H9 (cell line): ENCODE measurements around the gene HTR3D. TPM values are rescaled to one million over a fixed set of nuclear protein-coding genes. Genes with fewer than 3 reads are reported as not detected.

ENCODE experiments used
- DNase-seq: peaks from one replicate; pipeline ENCODE4 v3.0.0-alpha.2; 2017
- H2AFZ ChIP-seq: one replicate; pipeline ENCODE4 v1.6.1; 2013; ENCODE audit warnings: mild to moderate bottlenecking, low read length, control low read depth, moderate library complexity
- H2AK5ac ChIP-seq: 2 replicates; pipeline ENCODE4 v1.6.1; 2013; ENCODE audit warnings: low read length, control low read depth, mixed read lengths; ENCODE audit not compliant: insufficient read length
- H2BK120ac ChIP-seq: one replicate; pipeline ENCODE4 v1.6.1; 2013; ENCODE audit warnings: low read depth, mild to moderate bottlenecking, low read length, control low read depth, inconsistent platforms; ENCODE audit not compliant: poor library complexity, severe bottlenecking
- H2BK12ac ChIP-seq: 2 replicates; pipeline ENCODE4 v1.6.1; 2013; ENCODE audit warnings: low read length, control low read depth, mixed read lengths, low read depth; ENCODE audit not compliant: insufficient read length
- H2BK15ac ChIP-seq: 2 replicates; pipeline ENCODE4 v1.6.1; 2013; ENCODE audit warnings: low read depth, low read length, control low read depth
- H2BK20ac ChIP-seq: one replicate; pipeline ENCODE4 v1.6.1; 2013; ENCODE audit warnings: low read depth, mild to moderate bottlenecking, low read length, control low read depth, inconsistent platforms; ENCODE audit not compliant: poor library complexity, severe bottlenecking
- H2BK5ac ChIP-seq: 2 replicates; pipeline ENCODE4 v1.6.1; 2013; ENCODE audit warnings: low read length, control low read depth, mixed read lengths; ENCODE audit not compliant: insufficient read length
- H3K14ac ChIP-seq: 2 replicates; pipeline ENCODE4 v1.6.1; 2013; ENCODE audit warnings: low read length, control low read depth; ENCODE audit not compliant: insufficient read depth
- H3K18ac ChIP-seq: 2 replicates; pipeline ENCODE4 v1.6.1; 2013; ENCODE audit warnings: low read depth, mild to moderate bottlenecking, mixed read lengths, low read length, control low read depth; ENCODE audit not compliant: insufficient read length
- H3K23ac ChIP-seq: 2 replicates; pipeline ENCODE4 v1.6.1; 2013; ENCODE audit warnings: low read length, control low read depth, mixed read lengths, low read depth; ENCODE audit not compliant: insufficient read length
- H3K23me2 ChIP-seq: 2 replicates; pipeline ENCODE4 v1.6.1; 2013; ENCODE audit warnings: low read depth, mild to moderate bottlenecking, mixed read lengths, low read length, control low read depth; ENCODE audit not compliant: insufficient read length, poor library complexity, severe bottlenecking
- H3K27ac ChIP-seq: 2 replicates; pipeline ENCODE4 v1.5.1; 2013; ENCODE audit warnings: low read length, control low read depth, mixed read lengths, low read depth; ENCODE audit not compliant: insufficient read length
- H3K27me3 ChIP-seq: 2 replicates; pipeline ENCODE4 v1.6.1; 2013; ENCODE audit warnings: low read length, control low read depth, inconsistent platforms; ENCODE audit not compliant: insufficient read depth
- H3K4ac ChIP-seq: 2 replicates; pipeline ENCODE4 v1.6.1; 2013; ENCODE audit warnings: low read depth, mild to moderate bottlenecking, control low read depth, inconsistent platforms, low read length, moderate library complexity
- H3K4me1 ChIP-seq: 2 replicates; pipeline ENCODE4 v1.6.1; 2013; ENCODE audit warnings: low read length, control low read depth, inconsistent platforms; ENCODE audit not compliant: insufficient read depth
- H3K4me2 ChIP-seq: 2 replicates; pipeline ENCODE4 v1.6.1; 2013; ENCODE audit warnings: low read length, control low read depth, mixed read lengths; ENCODE audit not compliant: insufficient read length, insufficient read depth
- H3K56ac ChIP-seq: 2 replicates; pipeline ENCODE4 v1.6.1; 2013; ENCODE audit warnings: low read depth, mild to moderate bottlenecking, mixed read lengths, low read length, control low read depth; ENCODE audit not compliant: insufficient read length
- H3K79me1 ChIP-seq: 2 replicates; pipeline ENCODE4 v1.6.1; 2013; ENCODE audit warnings: low read depth, mild to moderate bottlenecking, moderate library complexity, low read length, control low read depth, inconsistent platforms; ENCODE audit not compliant: insufficient read depth, poor library complexity, severe bottlenecking
- H3K79me2 ChIP-seq: 2 replicates; pipeline ENCODE4 v1.6.1; 2013; ENCODE audit warnings: low read length, control low read depth, inconsistent platforms; ENCODE audit not compliant: insufficient read depth
- H3K9ac ChIP-seq: 2 replicates; pipeline ENCODE4 v1.6.1; 2013; ENCODE audit warnings: low read length, control low read depth, mixed read lengths; ENCODE audit not compliant: insufficient read length; ENCODE audit errors: extremely low read depth
- H3K9me3 ChIP-seq: one replicate; pipeline ENCODE4 v1.6.1; 2013; ENCODE audit warnings: low read depth, low read length, inconsistent platforms; ENCODE audit not compliant: control insufficient read depth
- H3T11ph ChIP-seq: one replicate; pipeline ENCODE4 v1.6.1; 2013; ENCODE audit warnings: mild to moderate bottlenecking, low read length, control low read depth, inconsistent platforms
- H4K20me1 ChIP-seq: one replicate; pipeline ENCODE4 v1.6.1; 2013; ENCODE audit not compliant: control insufficient read depth, insufficient read length, insufficient read depth
- H4K5ac ChIP-seq: 2 replicates; pipeline ENCODE4 v1.6.1; 2013; ENCODE audit warnings: low read depth, mild to moderate bottlenecking, mixed read lengths, low read length, control low read depth; ENCODE audit not compliant: insufficient read length
- H4K8ac ChIP-seq: replicated peaks from 2 replicates; pipeline ENCODE4 v1.6.1; 2013; ENCODE audit warnings: low read length, control low read depth, mixed read lengths, low read depth; ENCODE audit not compliant: insufficient read length
- H4K91ac ChIP-seq: 2 replicates; pipeline ENCODE4 v1.6.1; 2013; ENCODE audit warnings: low read depth, mild to moderate bottlenecking, moderate library complexity, mixed read lengths, low read length, control low read depth; ENCODE audit not compliant: insufficient read length
- H3K27ac Mint-ChIP-seq, 3 experiments: 2 replicates in 2 of 3; 3 replicates in 1 of 3; pipeline ENCODE4 v1.8.0; 2020 to 2021; ENCODE audit warnings: mixed read lengths in 3 of 3, mild to moderate bottlenecking in 1 of 3, moderate library complexity in 1 of 3
- H3K27me3 Mint-ChIP-seq: 2 replicates; pipeline ENCODE4 v1.8.0; 2021; ENCODE audit warnings: low read depth, mild to moderate bottlenecking, moderate library complexity, mixed read lengths
- H3K36me3 Mint-ChIP-seq, 3 experiments: 2 replicates in 2 of 3; 3 replicates in 1 of 3; pipeline ENCODE4 v1.8.0; 2020 to 2021; ENCODE audit warnings: low read depth in 3 of 3, mixed read lengths in 3 of 3; ENCODE audit not compliant: insufficient read depth in 1 of 3
- H3K4me1 Mint-ChIP-seq, 2 experiments: 2 replicates each; pipeline ENCODE4 v1.8.0; 2020; ENCODE audit warnings: mixed read lengths in 2 of 2
- H3K4me3 Mint-ChIP-seq, 2 experiments: 2 replicates in 1 of 2; 3 replicates in 1 of 2; pipeline ENCODE4 v1.8.0; 2020 to 2021; ENCODE audit warnings: mild to moderate bottlenecking in 2 of 2, mixed read lengths in 2 of 2, moderate library complexity in 1 of 2
- H3K9me3 Mint-ChIP-seq, 2 experiments: 2 replicates in 1 of 2; 3 replicates in 1 of 2; pipeline ENCODE4 v1.8.0; 2020; ENCODE audit warnings: mild to moderate bottlenecking in 2 of 2, mixed read lengths in 2 of 2, moderate library complexity in 1 of 2
- CTCF ChIP-seq: fragments of 200-600 bp; sonication (generic); conservative IDR thresholded peaks from 3 replicates; pipeline ENCODE4 v1.8.0; 2021; ENCODE audit warnings: antibody characterized with exemption, mild to moderate bottlenecking
- WGBS: extraction: QIAGEN DNeasy Blood & Tissue Kit; methylation state at CpG from one replicate; pipeline ENCODE4 v1.1.7; 2013; ENCODE audit warnings: missing lambda C conversion rate, low lambda C conversion rate, mixed read lengths; ENCODE audit not compliant: insufficient read length; ENCODE audit errors: extremely low coverage; 5-methylcytosine and 5-hydroxymethylcytosine counted together
- total RNA-seq: library from RNA; stranded (reverse); gene quantifications from 2 replicates; pipeline ENCODE4 v1.2.1, GENCODE V29; 2021

Gene HTR3D
- total RNA-seq, 1 experiment from 2014 or later, result not detected

- Histone ChIP-seq H3K4me1 (peaks cover 5% of the 10 kb centered on the region; the same call in 1 of the 2 replicates), H2AK5ac (no peak within 1 kb of the TSS), H4K8ac (no peak within 1 kb of the TSS), H4K20me1 (no peaks in the 10 kb centered on the region), H3K4me2 (peak within 1 kb of the TSS; percentile 85), H3K27me3 (no peaks in the 10 kb centered on the region), H3K56ac (no peak within 1 kb of the TSS), H2BK5ac (no peak within 1 kb of the TSS), H3K27ac (no peak within 1 kb of the TSS), H2BK120ac (no peak within 1 kb of the TSS), H3K4ac (no peak within 1 kb of the TSS), H4K5ac (no peak within 1 kb of the TSS), H3T11ph (no peak within 1 kb of the TSS), H2AFZ (no peak within 1 kb of the TSS), H3K9me3 (no peaks in the 10 kb centered on the region), H3K79me1 (no peaks in the 10 kb centered on the region), H3K23ac (no peak within 1 kb of the TSS), H3K23me2 (peaks cover 4% of the 10 kb centered on the region), H3K14ac (peak within 1 kb of the TSS; percentile 82), H3K79me2 (peaks cover 7% of the 10 kb centered on the region; the same call in 1 of the 2 replicates), H4K91ac (no peak within 1 kb of the TSS), H2BK12ac (no peak within 1 kb of the TSS), H2BK15ac (no peak within 1 kb of the TSS), H2BK20ac (no peak within 1 kb of the TSS), H3K9ac (peak within 1 kb of the TSS; percentile 86), H3K18ac (peak within 1 kb of the TSS; percentile 84)
- Mint-ChIP-seq H3K27me3 (peaks cover 3% of the 10 kb centered on the region; the same call in 1 of the 2 replicates), H3K27ac (peak within 1 kb of the TSS; percentile 89 to 98 (median 96)), H3K4me1 (peaks cover 24 to 25% of the 10 kb centered on the region in 2 experiments), H3K36me3 (peaks cover 6 to 10% (median 10%) of the 10 kb centered on the region in 3 experiments; a peak in 6 of 7 replicates), H3K4me3 (peak within 1 kb of the TSS; percentile 97 to 99), H3K9me3 (no peaks in the 10 kb centered on the region; a peak in 1 of 5 replicates)
- no CpG with 5 or more reads among the region's 55 CpGs for WGBS
- TF ChIP-seq CTCF, result peak; percentile 35; the same call in 2 of the 3 replicates
- DNase-seq, result peak; percentile 96
These were observed 13.7 kb upstream of the HTR3D start, which contains the start of gene ABCC5 for GRCh38 chr3:184017672-184018423. ABCC5 (minus strand) TSS chr3:184017884; CDS start chr3:184014392, 3,492 bp downstream.
